GM19099 (cell line): ENCODE measurements around the gene MEG3.

ENCODE experiments used
- POLR2A ChIP-seq: IDR thresholded peaks from 3 replicates; pipeline ENCODE4 v1.6.1; 2011; ENCODE audit warnings: low read depth; ENCODE audit not compliant: insufficient read length; ENCODE audit errors: extremely low read depth

Gene MEG3

DNA sequence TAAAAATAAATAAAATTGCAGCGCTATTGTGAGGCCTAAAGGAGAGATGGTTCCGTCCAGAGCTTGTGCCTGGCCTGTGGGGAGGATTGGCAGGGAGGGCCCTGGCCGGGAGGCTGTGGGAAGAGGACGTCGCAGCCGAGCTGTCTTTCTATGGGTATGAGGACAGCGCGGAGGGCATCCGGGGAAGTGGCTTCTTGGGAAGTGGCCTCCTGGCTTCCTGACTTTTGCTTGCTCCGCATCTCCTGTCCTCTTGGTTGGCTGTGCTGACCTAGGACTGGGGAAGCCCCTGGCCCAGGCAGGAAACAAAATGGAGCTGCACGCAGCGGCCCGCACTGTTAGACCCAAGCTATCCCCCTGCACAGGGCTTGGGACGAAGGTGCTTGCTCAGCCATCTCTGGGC, 22.2 kb upstream of the MEG3 start:
- TF ChIP-seq POLR2A, result no peak

DNA sequence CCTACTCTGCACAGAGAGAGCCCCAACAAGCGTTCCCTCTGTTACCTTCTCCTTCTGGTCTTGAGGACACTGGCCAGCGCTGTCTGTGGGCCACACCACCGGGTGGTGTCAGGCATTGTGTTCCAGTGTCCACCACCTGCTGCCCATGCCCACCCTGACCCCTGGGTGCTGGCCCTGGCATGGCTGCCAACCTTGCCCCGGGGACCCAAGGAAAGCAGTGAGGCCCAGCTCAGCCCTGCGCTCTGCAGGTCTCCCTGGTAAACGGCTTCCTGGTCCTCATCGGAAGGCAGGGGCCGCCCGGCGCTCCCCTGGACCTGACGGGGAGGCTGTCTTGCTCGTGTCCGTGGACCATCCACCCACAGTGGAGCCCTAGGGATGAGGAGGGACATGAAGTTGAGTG, 21.8 kb upstream of the MEG3 start:
- no peak for TF ChIP-seq POLR2A

DNA sequence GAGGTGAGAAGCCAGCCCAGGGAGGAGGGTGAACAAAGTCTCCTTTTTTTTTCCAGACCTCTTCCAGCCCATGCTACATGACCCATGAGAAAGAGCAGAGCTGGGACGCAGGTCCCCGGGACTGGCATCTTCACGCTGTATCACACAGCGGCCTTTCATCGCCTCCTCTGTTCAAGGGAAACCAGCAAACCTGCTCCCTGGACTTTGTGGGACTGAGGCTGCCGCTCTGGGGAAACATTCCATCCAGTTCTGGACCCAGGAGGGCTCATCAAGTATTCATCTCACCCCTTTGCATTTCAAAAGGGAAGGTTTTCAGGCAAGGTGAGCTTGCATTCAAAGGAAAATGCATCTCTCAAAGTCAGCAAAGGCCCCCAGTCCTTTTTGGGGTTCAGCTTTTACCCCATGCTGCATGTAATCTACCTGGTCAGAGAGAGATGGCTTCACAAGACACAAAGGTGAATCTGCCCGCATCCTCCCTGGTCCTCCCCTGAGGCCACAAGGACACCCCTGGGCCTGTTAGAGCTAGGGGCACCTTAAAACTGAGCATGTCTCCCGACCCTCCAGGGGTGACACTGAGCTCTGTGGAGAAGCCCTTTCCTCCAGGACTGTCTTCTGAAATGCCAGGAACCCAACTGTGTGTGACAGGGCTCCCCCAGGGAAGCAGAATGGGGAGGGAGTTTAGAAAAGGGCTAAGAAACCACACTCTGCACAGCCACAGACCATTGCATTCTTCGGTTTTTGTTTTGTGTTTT, 21.2 kb upstream of the MEG3 start:
- TF ChIP-seq POLR2A, result no peak

DNA sequence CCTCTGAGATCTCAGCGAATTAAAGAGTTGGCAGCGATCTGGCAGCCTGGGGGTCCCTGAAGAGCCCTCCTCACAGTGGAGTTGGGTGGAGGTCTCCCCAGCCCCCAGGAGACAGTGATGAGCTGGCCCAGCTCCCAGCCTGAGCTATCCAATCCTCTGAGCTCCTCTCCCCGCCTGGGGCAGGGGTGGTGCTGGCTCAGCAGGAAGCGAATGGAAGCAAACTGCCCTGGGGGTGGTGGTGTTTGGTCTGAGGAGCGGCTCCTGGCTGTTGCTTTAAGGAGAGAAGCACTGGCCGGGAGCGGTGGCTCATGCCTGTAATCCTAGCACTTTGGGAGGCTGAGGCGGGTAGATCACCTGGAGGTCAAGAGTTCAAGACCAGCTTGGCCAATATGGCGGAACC, 19.5 kb upstream of the MEG3 start:
- TF ChIP-seq POLR2A, result no peak

DNA sequence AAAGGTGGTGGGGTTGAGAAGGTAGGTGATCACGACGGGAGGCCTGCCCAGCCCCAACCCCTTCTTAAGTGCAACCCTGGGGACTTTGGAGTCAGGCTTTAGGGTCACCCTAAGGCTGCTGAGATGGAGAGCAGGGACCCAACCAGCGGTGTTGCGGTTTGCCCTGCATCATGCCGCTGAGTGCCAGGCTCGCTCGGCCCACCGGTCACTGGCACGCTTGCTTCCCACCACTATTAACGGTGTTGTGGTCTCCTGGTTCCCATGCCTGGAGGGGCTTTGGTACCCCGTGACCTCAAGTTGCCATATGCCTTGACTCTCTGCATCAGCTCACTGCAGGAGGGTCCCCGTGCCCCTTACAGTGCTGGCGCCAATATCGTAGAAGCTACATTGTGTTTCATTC, 18.4 kb upstream of the MEG3 start:
- TF ChIP-seq POLR2A, result no peak

DNA sequence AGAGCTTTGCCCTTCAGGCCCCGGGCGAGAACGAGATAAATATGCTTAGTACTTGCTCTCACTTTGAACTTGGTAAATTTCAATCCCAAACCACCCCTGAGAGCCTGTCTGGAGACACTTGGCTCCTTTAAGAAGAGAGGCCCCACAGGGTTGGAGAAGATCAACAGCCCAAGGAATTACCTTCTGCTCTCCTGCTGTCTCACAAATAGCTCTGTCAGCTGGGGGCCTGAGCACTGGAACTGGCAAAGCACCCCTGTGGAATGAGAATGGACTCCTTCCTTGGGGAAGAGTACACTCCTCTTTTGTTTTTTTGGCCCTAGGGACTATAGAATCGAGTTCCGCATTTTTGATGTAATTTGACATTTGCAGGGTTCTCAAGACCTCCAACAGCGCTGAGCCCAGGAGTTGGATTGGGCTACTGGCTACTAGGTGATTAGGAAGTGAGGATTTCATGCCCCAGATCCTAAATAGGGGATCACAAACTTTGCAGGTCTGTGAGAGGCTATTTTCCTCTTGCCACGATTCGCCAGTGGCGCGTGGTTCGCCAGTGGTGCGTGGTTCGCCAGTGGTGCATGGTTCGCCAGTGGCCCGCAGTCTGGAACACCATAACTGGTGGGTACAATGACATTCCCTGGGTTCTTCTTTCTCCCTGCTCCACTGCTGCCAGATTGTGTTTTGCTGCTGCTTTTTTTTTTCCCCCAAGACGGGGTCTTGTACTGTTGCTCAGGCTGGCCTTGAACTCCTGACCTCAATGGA, 17.8 kb upstream of the MEG3 start:
- no peak for TF ChIP-seq POLR2A

DNA sequence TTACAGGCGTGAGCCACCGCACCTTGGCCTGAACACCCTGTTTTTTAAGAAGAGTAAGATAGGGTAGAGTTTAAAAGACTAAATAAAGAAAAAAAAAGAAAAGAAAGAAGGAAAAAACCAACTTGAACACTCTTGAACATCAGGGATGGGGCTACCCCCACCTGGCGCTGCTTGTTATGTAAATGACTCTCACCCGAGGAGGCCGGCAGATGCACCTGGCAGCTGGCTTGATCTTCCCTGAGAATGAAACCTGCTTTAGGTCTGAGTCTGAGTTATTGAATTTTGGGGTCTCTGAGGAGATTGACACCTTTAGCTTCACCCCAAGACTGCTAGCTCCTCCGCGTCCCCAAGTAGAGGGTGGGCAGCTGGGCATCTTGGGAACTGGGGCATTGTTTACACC, 15.5 kb upstream of the MEG3 start:
- TF ChIP-seq POLR2A, result no peak

DNA sequence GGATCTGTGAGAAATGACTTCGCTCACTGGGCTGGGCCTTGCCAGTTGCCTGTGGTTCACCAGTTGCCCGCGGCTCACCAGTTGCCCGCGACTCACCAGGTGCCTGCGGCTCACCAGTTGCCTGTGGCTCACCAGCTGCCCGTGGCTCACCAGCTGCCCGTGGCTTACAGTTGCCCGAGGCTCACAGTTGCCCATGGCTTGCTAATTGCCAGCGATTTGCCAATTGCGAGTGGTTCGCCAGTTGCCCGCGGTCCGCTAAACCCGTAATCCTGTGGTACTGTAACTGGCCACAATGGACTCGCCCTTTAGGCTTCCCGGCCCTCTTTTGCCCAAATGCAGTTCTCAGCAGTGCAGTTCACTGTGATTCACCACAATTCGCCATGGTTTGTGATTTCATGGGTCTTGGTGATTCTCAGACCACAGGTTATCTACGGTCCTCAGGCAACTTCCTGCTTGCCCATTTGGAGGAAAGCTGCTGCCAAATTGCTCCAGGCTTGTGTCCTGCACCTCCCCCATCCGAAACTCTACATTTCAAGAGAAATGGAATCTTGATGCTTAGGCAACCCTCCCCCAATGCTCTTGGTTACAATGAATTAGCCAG, 15.0 kb upstream of the MEG3 start:
- no peak for TF ChIP-seq POLR2A

DNA sequence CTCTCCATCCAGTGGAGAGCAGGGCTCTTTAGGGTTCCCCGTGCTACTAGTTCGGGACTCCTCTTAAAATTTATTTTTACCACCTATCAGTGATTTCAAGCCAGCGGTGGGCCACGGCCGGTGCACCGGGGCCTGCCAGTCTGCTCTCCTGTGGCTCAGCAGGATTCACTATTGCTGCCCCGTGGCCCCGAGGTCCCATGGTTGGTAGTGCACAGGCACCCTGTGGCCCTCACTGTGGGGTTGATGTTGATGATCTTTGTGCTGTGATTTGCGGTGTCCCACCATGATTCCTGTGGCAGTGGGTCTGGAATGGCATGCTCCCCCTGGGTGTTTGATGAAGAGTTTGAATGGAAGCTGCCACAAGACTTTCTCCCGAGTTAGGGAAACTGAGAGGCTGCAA, 12.6 kb upstream of the MEG3 start:
- TF ChIP-seq POLR2A, result no peak

DNA sequence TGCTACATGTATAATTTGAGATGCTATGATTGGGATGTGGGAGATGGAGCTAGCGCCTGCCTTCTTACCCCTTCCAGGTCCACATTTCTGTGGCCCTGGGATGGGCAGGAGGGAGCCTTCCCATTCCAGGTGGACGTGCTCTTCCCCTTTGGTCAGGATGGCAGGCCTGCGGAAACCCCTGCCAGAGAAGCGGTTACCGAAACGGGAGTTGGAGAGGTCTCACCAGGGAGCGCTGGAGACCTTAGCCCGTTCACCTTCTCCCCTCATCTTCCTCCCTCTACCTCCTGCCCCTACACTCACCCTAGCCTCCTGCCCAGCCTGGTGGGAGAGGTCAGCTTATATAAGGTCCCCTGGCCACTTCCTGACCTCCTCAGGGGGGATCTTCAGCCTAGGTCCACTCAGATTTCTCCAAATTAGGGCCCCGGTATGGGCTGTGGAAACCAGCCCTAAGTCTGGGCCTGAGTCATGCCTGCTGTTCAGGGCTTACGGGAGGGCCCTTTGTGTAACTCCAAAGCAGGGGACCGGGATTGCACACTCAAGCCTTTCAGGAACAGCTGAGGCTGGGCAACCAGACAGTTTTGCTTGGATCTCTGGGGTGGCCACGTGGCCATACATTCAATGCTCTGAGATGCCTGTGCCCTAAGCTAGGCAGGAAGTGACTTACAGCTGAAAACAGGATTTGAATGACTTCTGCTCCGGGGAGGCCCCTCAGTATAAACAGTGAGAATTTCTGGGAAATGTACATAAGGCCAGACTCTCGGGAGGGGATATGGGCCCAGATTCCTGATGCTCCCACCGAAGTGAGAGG, 10.2 kb upstream of the MEG3 start:
- TF ChIP-seq POLR2A, result no peak

DNA sequence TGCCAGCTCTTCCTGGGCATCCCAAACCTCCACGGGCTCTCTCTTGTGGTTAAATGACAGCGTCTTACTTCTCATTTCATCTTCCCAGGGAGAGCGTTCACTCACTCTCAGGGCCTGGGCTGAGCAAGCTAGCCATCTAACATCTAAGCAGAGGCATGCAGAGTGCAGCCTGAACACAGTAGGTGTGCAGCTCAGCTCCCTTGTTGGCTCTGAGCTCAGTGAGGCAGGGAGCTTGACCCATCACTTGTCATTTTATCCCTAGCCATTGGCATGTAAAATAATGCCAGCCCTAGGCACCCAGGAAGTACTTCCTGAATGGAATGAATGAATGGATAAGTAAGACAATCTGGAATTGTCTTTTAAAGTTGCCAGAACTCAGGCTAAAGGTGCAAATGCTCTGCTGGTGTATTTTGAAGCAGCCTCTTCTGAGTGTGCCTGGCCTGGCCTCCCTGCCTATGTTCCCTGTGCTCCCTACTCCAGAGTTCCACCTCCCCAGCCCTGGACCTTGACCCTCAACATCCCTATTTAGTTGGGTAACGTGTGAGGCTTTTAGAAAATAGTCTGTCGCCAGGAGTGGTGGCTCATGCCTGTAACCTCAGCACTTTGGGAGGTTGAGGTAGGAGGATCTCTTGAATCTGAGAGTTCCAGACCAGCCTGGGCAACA, 9.5 kb upstream of the MEG3 start:
- TF ChIP-seq POLR2A, result no peak

DNA sequence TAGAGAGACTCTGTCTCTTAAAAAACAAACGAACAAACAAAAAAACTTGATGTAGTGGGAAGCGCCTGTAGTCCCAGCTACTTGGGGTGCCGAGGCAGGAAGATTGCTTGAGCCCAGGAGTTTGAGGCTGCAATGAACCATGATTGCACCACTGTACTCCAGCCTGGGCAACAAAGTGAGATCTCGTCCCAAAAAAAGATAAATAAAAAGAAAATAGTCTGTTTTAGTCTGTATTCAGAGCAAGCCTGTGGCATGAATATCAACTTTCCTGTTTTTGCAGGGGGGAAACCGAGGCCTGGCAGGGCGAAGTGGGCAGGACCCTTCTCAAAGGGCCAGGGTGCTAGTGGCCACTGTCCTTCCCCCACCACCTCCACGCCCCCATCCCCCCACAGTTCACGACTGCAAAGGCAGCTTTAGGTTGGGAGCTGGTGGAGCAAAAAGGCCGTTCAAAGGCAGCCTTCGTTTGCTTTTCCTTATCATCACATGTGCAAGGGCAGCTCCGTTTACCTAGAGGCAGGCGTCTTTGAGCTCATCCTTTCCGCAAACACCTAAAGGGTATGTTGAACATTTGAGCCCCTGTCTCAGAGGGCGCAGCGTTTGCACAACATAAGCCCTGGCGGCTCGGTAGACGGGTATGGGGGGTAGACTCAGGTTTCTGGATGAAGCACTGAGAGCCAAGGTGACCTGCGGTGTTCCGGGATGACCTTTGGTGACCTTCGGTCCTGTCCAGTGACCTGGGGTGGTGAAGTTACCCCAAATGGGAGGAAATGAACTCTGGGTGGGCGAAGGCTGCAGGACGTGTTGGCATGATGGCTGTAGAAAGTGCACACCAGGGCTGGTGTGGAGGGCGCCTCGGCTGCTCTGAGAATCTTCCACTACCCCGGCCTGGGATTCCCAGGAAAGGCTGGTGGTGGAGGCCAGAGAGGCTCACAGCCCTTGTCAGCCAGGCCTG, 8.7 kb upstream of the MEG3 start:
- TF ChIP-seq POLR2A, result no peak

DNA sequence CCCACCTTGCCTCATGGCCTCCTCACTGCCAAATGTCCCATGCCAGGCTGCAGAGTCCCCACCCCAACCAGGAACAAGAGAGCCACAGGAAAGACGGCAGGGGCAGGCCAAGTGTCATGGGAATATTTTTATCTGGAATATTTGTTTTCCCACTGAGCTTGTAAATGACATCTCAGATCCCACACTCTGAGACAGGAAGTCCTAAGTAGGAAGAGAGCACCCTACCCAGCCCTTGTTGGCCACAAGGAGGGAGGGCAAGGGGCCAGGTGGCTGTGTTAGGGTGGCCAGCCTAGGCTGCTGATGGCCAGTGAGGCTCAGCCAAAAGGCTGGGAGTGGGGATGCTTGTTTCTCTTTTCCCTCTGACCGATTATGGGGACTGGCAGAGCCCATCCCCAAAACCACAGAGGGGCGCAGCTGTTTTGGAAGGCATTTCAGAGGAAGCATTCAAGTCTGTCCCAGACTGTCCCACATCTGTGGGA, 7.7 kb upstream of the MEG3 start:
- TF ChIP-seq POLR2A, result no peak

DNA sequence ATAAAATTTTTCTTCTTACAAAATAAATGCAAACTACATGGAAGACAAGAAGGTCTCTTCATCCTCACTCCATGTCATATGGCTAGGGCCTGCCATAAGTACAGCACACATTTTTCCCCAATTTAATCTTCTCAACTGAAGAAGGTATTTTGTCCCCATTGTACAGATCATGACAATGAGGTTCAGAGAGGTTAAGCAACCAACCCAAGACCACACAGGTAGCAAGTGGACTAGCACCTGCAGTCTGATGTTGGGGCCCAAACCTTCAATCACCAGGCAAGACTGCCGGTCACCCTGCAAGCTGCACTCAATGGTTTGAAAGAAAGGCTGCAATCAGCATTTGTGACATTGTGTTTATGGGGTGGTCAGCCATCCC, 6.5 kb upstream of the MEG3 start:
- TF ChIP-seq POLR2A, result no peak
